Fibroblast of lung (primary cell): ENCODE results near the gene RUNX2.

ENCODE experiments used
- CTCF ChIP-seq, 2 donors: IDR thresholded peaks in 1 of 2; conservative IDR thresholded peaks in 1 of 2; 1 replicate in 1 of 2; 2 replicates in 1 of 2; pipeline ENCODE4 v1.5.1; 2011 to 2012; ENCODE audit warnings: low read length in 2 of 2, control low read depth in 1 of 2, inconsistent platforms in 1 of 2, low read depth in 1 of 2, mild to moderate bottlenecking in 1 of 2
- EZH2 ChIP-seq: IDR thresholded peaks from 2 replicates; pipeline ENCODE4 v1.5.1; 2012; ENCODE audit warnings: low read length, control low read depth, mild to moderate bottlenecking; ENCODE audit errors: missing control alignments

DNA sequence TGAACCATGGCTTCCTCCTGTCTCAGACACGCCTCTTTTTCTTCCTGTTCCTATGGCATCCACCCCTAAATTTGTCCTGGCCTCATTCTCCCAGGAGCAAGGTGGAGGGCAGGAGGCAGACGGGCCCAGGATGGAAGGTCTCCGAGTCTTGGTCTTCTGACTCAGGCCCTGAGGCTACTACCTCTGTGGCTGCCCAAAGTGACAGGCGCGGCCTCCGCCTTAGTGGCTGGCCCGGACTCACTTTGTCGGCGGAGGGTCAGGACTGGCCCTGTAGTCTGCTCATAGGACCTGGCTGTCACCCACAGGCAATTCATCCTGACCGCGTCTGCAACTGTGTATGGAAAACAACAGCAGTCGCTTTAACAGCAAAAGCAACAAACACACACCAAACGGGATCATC is 312.7 kb downstream of the RUNX2 start:
- TF ChIP-seq CTCF (conservative IDR thresholded peaks at IDR 0.05 in 1 of 2, IDR thresholded peaks at IDR 0.05 in 1 of 2; ENCODE audit: low read depth in 1 of 2, low read length in 2 of 2): no peak
- no peak for TF ChIP-seq EZH2
